ENCODE data around the gene PREB.

Gene PREB

GRCh38 chr2:27159271-27159670 lies 24.8 kb upstream of the PREB start:
- TF ChIP-seq RAD21 (IDR thresholded peaks at IDR 0.05; ENCODE audit: low read depth) (no peak), FOXM1 (IDR thresholded peaks at IDR 0.05; ENCODE audit: borderline replicate concordance, low read depth) (no peak)

- TF ChIP-seq YY1 (IDR thresholded peaks at IDR 0.05; ENCODE audit: low read depth): no peak
- TF ChIP-seq EP300 (IDR thresholded peaks at IDR 0.05; ENCODE audit: borderline replicate concordance): no peak
- TF ChIP-seq USF1 (IDR thresholded peaks at IDR 0.05): no peak
- TF ChIP-seq FOXM1 (IDR thresholded peaks at IDR 0.05; ENCODE audit: borderline replicate concordance, low read depth): no peak
- TF ChIP-seq NFIC (IDR thresholded peaks at IDR 0.05): no peak
- TF ChIP-seq TEAD4 (IDR thresholded peaks at IDR 0.05): no peak
- no peak for TF ChIP-seq REST (IDR thresholded peaks at IDR 0.05; ENCODE audit: low read depth)
- no peak for TF ChIP-seq TCF12 (IDR thresholded peaks at IDR 0.05; ENCODE audit: low read depth)
- no peak for TF ChIP-seq MAX (IDR thresholded peaks at IDR 0.05)
These were observed 24.0 kb upstream of the PREB start for GRCh38 chr2:27158468-27158867.

GRCh38 chr2:27155069-27155520 lies 20.7 kb upstream of the PREB start:
- TF ChIP-seq FOXM1 (IDR thresholded peaks at IDR 0.05; ENCODE audit: borderline replicate concordance, low read depth) (no peak), MAX (IDR thresholded peaks at IDR 0.05) (no peak), TEAD4 (IDR thresholded peaks at IDR 0.05) (no peak)

GRCh38 chr2:27154488-27154887 lies 20.1 kb upstream of the PREB start:
- TF ChIP-seq REST (IDR thresholded peaks at IDR 0.05; ENCODE audit: low read depth): no peak
- TF ChIP-seq CEBPB (IDR thresholded peaks at IDR 0.05): no peak
- TF ChIP-seq CREB1 (IDR thresholded peaks at IDR 0.05; ENCODE audit: low read depth): no peak
- TF ChIP-seq RAD21 (IDR thresholded peaks at IDR 0.05; ENCODE audit: low read depth): no peak
- TF ChIP-seq NFIC (IDR thresholded peaks at IDR 0.05): no peak
- TF ChIP-seq EP300 (IDR thresholded peaks at IDR 0.05; ENCODE audit: borderline replicate concordance): no peak
- no peak for TF ChIP-seq USF1 (IDR thresholded peaks at IDR 0.05)
- TF ChIP-seq YY1 (IDR thresholded peaks at IDR 0.05; ENCODE audit: low read depth): no peak
- no peak for TF ChIP-seq FOXM1 (IDR thresholded peaks at IDR 0.05; ENCODE audit: borderline replicate concordance, low read depth)
- TF ChIP-seq ZBTB7A (IDR thresholded peaks at IDR 0.05; ENCODE audit: low read depth): no peak
- TF ChIP-seq MAX (IDR thresholded peaks at IDR 0.05): no peak
- no peak for TF ChIP-seq TCF12 (IDR thresholded peaks at IDR 0.05; ENCODE audit: low read depth)
- TF ChIP-seq TAF1 (IDR thresholded peaks at IDR 0.05; ENCODE audit: low read depth): no peak
- TF ChIP-seq TEAD4 (IDR thresholded peaks at IDR 0.05): no peak
- no peak for TF ChIP-seq EGR1 (IDR thresholded peaks at IDR 0.05)

- no peak for TF ChIP-seq MAX (IDR thresholded peaks at IDR 0.05)
- TF ChIP-seq REST (IDR thresholded peaks at IDR 0.05; ENCODE audit: low read depth): no peak
- no peak for TF ChIP-seq TCF12 (IDR thresholded peaks at IDR 0.05; ENCODE audit: low read depth)
- no peak for TF ChIP-seq RAD21 (IDR thresholded peaks at IDR 0.05; ENCODE audit: low read depth)
- TF ChIP-seq NFIC (IDR thresholded peaks at IDR 0.05): no peak
- no peak for TF ChIP-seq EGR1 (IDR thresholded peaks at IDR 0.05)
- no peak for TF ChIP-seq TAF1 (IDR thresholded peaks at IDR 0.05; ENCODE audit: low read depth)
- TF ChIP-seq USF1 (IDR thresholded peaks at IDR 0.05): no peak
- TF ChIP-seq FOXM1 (IDR thresholded peaks at IDR 0.05; ENCODE audit: borderline replicate concordance, low read depth): no peak
These were observed 18.5 kb upstream of the PREB start for GRCh38 chr2:27152796-27153464.

All from Ishikawa (cell line).